ENCODE data around the gene PPIL4. TPM values are rescaled to one million over a fixed set of nuclear protein-coding genes. Genes with fewer than 3 reads are reported as not detected.
A peak's percentile ranks its signal among the peaks of the same experiment; 100 is the strongest.
"Not testable (repeated sequence)": the region's sequence is repeated elsewhere in the genome, so short reads cannot be mapped to it uniquely, and the experiment has no call there.

PPIL4 gene
- total RNA-seq, 1 donor: 10.8 TPM

- DNase-seq (ENCODE audit: low read depth in 2 of 3, low spot score in 2 of 3): no peak
Measured at GRCh38 chr6:149541139-149541538, 4.7 kb downstream of the PPIL4 start.

- DNase-seq (ENCODE audit: low read depth in 2 of 3, low spot score in 2 of 3): no peak
Measured at GRCh38 chr6:149534742-149535141, 11.1 kb downstream of the PPIL4 start.

GRCh38 chr6:149529650-149530049 lies 16.2 kb downstream of the PPIL4 start:
- no peak for DNase-seq (ENCODE audit: low read depth in 2 of 3, low spot score in 2 of 3)

GRCh38 chr6:149515494-149515893 lies 30.3 kb downstream of the PPIL4 start:
- no peak for DNase-seq (ENCODE audit: low read depth in 2 of 3, low spot score in 2 of 3)

GRCh38 chr6:149513915-149514314 lies 31.9 kb downstream of the PPIL4 start:
- no peak for DNase-seq (ENCODE audit: low read depth in 2 of 3, low spot score in 2 of 3)

- no peak for DNase-seq (ENCODE audit: low read depth in 2 of 3, low spot score in 2 of 3)
Measured at GRCh38 chr6:149510793-149511512, 34.9 kb downstream of the PPIL4 start.

- DNase-seq (ENCODE audit: low read depth in 2 of 3, low spot score in 2 of 3): no peak
Measured at GRCh38 chr6:149508485-149508884, 37.4 kb downstream of the PPIL4 start.

GRCh38 chr6:149503872-149504271 lies 42.0 kb downstream of the PPIL4 start:
- no peak for DNase-seq (ENCODE audit: low read depth in 2 of 3, low spot score in 2 of 3)

- no peak for DNase-seq (ENCODE audit: low read depth in 2 of 3, low spot score in 2 of 3)
Measured at GRCh38 chr6:149503276-149503675, 42.6 kb downstream of the PPIL4 start.

GRCh38 chr6:149501768-149502167 lies 44.1 kb downstream of the PPIL4 start:
- no peak for DNase-seq (ENCODE audit: low read depth in 2 of 3, low spot score in 2 of 3)

- no peak for DNase-seq (ENCODE audit: low read depth in 2 of 3, low spot score in 2 of 3)
Measured at GRCh38 chr6:149501201-149501600, 44.6 kb downstream of the PPIL4 start.

GRCh38 chr6:149500096-149500495 lies 45.7 kb downstream of the PPIL4 start:
- no peak for DNase-seq (ENCODE audit: low read depth in 2 of 3, low spot score in 2 of 3)

- DNase-seq (ENCODE audit: low read depth in 2 of 3, low spot score in 2 of 3): no peak
Measured at GRCh38 chr6:149499066-149499465, 46.8 kb downstream of the PPIL4 start.

- DNase-seq (ENCODE audit: low read depth in 2 of 3, low spot score in 2 of 3): no peak
Measured at GRCh38 chr6:149497365-149497764, 48.5 kb downstream of the PPIL4 start.

- DNase-seq (ENCODE audit: low read depth in 2 of 3, low spot score in 2 of 3): not testable (repeated sequence)
Measured at GRCh38 chr6:149496597-149496996, 49.2 kb downstream of the PPIL4 start.

- DNase-seq (ENCODE audit: low read depth in 2 of 3, low spot score in 2 of 3): not testable (repeated sequence)
Measured at GRCh38 chr6:149495349-149496016, 50.4 kb downstream of the PPIL4 start.

GRCh38 chr6:149494810-149495209 lies 51.0 kb downstream of the PPIL4 start:
- peak; percentile 21 to 52 (median 24) for DNase-seq (ENCODE audit: low read depth in 2 of 3, low spot score in 2 of 3)

- no peak for DNase-seq (ENCODE audit: low read depth in 2 of 3, low spot score in 2 of 3)
Measured at GRCh38 chr6:149493761-149494320, 52.0 kb downstream of the PPIL4 start.

- no peak for DNase-seq (ENCODE audit: low read depth in 2 of 3, low spot score in 2 of 3)
Measured at GRCh38 chr6:149492798-149493343, 53.0 kb downstream of the PPIL4 start.

- no peak for DNase-seq (ENCODE audit: low read depth in 2 of 3, low spot score in 2 of 3)
Measured at GRCh38 chr6:149489967-149490366, 55.9 kb downstream of the PPIL4 start.

GRCh38 chr6:149488815-149489214 lies 57.0 kb downstream of the PPIL4 start:
- DNase-seq (ENCODE audit: low read depth in 2 of 3, low spot score in 2 of 3): peak in 1 of 3 donors; percentile 10

GRCh38 chr6:149487316-149487715 lies 58.5 kb downstream of the PPIL4 start:
- DNase-seq (ENCODE audit: low read depth in 2 of 3, low spot score in 2 of 3): no peak

Data from hematopoietic multipotent progenitor cell (in vitro differentiated cells).